GM21786 (cell line): ENCODE data around the gene KLHL30.

Experiments used
- ATAC-seq: cut with Tn5 transposase; IDR thresholded peaks from one replicate; pipeline ENCODE4 v1.9.1; 2021; ENCODE audit not compliant: unreplicated experiment

KLHL30 gene

DNA sequence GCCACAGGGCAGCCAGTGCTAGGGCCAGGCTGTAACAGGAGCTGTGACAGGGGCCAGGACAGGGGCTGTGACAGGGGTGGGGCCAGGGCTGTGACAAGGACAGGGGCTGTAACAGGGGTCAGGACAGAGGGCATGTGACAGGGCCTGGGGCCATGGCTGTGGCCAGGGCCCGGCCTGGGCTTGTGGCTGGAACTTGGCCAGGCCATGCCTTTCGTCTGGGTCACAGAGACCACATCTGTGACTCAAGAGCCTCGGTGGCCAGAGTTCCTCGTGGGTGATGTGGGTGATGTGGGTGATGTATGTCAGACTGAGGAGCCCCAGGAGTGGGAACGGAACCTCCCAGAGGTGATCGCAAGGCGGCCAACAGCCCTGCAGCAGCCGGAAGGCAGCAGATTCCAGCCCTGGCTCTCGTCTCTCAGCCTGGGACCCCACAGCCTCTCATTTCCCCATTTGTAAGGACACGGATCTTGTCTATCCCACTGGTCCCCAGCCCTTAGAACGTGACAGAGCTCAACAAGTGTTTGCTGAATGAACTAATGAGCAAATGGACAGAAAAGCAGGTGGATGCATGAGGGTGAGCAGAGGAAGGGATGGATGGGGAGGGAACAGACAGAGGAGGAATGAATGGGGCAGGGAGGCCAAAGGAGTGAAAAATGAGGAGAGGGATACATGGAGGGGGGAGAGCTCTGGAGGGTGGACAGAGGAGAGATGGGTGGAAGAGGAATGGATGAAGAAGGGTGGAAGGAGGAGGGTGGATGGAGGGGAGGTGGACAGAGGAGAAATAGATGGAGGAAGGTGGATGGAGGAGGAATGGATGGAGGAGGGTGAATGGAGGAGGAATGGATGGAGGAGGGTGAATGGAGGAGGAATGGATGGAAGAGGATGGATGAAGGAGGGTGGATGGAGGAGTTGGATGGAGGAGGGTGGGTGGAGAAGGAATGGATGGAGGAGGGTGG, 21.0 kb upstream of the KLHL30 start:
- no peak for ATAC-seq

DNA sequence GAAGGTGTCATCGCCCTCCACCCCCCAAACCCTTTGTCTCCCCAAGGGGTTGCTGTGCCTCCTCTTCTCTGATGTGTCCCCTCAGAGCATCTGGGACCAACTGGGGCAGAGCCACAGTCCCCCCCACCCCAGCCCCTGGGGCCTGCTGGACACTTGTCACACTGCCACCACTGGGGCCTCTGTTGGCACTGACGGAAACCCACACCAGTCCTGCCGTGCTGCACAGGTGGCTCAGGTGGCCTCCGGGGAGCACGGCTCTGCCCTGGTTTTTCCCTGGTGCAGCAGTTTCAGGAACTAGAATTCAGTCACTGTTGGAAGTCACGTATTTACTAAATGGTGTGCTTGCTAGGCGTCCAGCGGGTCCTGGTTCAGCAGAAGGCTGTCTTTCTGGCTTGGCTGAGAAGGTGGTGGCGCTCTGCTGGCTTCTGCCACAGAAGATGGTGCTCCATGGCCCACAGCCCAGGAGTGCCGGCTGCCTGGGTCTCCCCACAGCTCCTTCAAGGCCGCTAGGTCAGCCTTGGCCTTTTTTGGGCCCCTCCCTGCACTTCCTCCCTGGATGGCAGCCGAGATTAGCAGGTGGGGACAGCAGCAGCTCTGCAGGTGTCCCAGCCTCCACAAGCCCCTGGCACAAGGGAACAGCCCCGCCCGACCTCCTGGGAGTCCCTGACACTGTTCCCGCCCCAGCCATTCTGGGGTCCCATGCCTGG, 18.6 kb upstream of the KLHL30 start:
- no peak for ATAC-seq

- no peak for ATAC-seq
These were observed 17.8 kb upstream of the KLHL30 start for GRCh38 chr2:238120463-238121298.

- no peak for ATAC-seq
These were observed 16.8 kb upstream of the KLHL30 start for GRCh38 chr2:238121511-238122286.

- no peak for ATAC-seq
These were observed 15.9 kb upstream of the KLHL30 start for GRCh38 chr2:238122287-238123217.

DNA sequence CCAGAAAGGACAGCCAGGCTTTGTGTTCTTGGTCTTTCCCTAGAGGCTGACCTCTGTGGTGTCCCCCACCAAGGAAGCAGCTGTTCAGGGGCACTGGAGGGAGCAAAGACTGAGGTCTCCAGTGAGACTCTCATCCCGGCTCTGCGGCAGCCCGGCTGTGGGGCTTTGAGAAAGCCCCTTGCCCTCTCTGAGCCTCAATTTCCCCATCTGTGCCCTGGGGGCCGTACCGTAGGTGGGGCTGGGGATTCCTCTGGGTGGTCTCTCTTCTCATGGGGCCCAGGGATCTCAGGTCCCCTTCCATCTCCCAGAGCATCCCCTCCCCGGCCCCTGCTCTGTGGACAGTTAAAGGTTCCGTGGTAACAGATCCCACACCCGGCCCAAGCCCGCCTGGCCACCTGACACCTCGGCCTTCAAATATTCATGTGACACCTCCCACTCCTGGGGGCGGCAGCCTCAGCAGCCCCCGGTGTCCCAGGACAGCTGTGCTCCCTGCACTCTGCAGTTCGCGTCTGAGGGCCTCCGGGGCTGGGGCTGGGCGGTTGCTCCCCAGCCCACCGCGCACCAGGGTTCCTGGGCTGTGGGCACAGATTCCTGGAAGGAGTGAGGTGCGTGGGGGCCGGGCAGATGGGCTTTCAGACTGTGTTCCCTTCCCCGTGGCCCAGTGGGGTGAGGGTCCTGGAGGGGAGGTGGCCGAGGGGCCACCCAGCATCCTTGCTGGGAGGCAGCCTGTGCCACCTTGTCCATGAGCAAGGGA, 15.1 kb upstream of the KLHL30 start:
- ATAC-seq, result no peak

DNA sequence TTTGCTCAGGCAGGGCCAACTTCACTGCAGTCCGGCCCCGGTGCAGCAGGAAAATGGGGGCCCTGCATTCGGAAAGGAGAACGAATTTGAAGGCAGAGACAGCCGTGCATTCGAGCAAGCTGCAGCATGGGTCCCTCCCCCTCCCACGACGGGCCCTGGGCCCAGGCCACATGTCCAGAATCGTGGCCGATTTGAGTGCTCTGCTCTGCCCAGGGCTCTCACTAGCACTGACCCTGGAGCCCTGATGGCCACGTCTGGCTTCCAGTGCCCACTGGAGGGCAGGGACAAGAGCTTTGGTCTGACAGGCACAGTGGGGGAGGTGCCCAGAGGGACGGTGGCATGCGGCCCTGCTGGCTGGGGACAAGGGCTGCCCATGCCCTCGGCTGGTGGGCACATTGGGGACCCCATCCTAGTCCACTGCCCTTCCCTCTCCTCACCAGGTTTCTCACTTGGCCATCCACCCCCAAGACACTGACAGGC, 14.4 kb upstream of the KLHL30 start:
- no peak for ATAC-seq

DNA sequence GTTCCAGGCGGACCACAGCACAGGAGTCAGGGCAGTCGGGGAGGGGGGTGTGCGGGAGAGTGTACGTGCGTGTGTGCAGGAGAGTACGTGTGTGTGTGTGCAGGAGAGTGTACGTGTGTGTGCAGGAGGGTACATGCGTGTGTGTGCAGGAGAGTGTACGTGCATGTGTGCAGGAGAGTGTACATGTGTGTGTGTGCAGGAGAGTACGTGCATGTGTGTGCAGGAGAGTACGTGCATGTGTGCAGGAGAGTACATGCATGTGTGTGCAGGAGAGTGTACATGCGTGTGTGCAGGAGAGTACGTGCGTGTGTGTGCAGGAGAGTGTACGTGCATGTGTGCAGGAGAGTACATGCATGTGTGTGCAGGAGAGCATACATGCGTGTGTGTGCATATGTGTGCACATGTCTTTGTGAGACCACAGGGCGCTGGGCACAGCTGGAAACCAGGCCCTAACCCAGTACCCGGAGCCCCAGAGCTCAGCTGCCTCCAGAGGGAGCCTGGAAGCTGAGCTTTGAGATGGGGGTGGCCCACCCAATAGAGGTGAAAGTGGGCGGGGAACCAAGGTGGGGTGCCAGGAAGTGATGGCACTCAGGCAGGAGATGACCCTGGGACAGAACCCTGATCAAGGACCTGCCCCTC, 13.9 kb upstream of the KLHL30 start:
- ATAC-seq, result no peak

GRCh38 chr2:238125127-238125885, 13.2 kb upstream of the KLHL30 start:
- ATAC-seq, result no peak

- ATAC-seq, result no peak
These were observed 12.1 kb upstream of the KLHL30 start for GRCh38 chr2:238126338-238126737.

DNA sequence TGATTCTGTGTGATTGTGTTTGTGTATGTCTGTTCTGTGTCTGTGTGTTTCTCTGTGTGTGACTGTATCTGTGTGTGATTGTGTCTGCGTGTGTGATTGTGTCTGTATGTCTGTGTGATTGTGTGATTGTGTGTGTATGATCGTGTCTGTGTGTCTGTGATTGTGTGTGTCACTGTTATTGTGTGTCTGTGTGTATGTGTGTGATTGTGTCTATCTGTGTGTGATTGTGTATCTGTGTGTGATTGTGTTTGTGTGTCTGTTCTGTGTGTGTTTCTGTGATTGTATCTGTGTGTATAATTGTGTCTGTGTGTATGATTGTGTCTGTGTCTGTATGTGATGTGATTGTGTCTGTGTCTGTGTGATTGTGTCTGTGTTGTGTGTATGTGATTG, 11.7 kb upstream of the KLHL30 start:
- ATAC-seq, result no peak

DNA sequence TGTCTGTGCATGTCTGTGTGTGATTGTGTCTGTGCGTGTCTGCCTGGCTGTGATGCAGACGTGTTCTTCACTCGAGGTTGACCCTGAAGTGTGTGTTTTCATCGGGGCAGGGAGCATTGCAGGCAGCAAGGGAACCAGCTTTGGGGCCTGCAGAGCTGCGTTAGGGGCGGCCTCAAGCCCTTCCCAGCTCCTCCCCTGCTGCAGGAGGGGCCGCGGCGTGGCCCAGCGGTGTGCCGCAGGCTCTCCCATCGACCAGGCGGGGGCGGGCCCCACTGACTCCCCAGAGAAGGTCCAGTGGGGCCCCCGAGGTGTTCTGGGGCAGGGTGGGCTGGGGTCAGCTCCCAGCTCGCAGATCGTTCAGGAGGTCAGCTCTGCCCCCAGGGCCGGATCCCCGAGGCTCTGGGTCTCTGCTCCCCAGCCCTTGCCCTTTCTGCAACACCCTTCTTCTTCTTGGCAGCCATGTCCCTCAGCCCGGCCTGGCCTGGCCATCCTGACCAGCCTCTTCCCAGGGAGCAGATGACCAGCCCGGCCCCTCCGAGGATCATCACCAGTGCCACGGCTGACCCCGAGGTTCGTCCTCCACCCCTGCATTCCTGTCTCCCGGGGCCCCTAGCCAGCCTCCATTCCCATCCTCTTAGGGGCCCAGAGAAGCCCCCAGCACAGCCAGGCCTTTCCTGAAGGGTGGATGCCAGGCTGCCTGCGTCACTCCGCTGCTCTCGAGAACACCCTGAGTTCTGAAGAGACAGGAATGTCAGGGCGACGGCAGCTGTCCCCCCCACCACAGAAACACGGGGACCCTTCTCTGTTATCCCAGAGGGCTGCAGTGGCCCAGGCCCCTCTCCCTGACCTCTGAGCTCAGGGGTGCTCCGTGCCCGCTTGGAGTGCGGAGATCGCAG, 11.1 kb upstream of the KLHL30 start:
- ATAC-seq, result no peak

DNA sequence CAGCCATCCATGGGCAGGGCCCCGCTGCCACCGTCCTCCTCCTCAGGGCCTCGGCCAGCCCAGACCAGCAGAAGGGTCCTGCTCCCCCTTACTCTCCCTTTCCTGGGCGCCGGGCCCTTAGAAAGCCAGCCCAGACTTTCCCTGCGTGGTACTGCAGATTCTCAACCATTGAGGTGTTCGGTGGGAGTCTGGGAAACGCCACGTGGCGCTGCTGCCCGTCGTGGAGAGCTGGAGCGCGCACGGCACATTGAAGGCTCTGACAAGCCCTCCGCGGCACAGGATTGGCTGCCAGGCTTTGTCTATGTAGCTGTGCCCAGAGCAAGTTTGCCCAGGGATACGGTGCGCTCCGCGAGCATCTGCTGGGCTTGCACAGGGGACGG, 10.4 kb upstream of the KLHL30 start:
- no peak for ATAC-seq

- no peak for ATAC-seq
These were observed 9.9 kb upstream of the KLHL30 start for GRCh38 chr2:238128534-238129001.

DNA sequence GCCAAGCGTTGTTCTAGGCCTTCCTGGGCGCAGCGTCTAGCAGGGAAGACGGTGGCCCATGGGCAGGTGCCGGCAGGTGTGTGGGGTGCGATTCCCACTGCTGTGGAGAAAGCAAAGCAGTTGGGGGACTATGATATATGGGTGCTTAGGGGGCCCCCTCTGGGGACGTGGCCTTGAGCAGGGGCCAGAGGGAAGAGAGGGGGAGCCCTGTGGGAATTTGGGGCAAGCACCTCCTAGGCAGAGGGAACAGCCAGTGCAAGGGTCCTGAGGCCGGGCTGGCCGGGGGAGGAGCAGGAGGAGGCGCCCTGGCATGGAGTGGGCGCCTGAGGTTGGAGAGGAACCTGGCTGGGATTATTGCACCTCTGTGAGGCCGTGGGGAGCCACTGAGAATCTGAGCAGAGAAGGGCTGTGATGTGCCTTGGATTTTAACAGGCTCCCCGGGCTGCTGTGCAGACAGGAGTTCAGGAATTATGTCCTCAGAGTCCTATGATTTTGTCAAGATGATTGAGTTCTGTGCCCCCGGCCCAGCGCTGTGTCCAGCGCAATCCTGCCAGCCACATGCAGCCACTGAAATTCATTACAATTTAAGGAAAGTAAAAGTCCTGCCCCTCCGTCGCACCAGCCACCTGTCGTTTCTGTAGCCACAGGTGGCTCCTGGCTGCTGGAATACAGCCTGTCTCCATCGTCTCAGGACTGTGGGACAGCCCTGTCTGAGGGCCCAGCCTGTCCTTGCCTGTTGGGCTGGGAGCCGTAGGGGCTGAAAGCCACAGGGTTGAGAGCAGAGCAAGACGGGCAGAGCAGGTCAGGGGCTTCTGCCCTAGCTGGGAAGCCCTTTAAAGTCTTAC, 9.1 kb upstream of the KLHL30 start:
- ATAC-seq, result no peak
